HL-60 (cell line): Measurements from ENCODE around the gene APPBP2.

Experiments
- CTCF ChIP-seq: IDR thresholded peaks from one replicate; pipeline ENCODE4 v1.5.1; 2011; ENCODE audit warnings: low read length, control low read depth, inconsistent platforms; ENCODE audit not compliant: insufficient read depth
- GABPA ChIP-seq: IDR thresholded peaks from 2 replicates; pipeline ENCODE4 v1.6.1; 2012; ENCODE audit warnings: low read depth
- POLR2AphosphoS5 ChIP-seq: IDR thresholded peaks from 2 replicates; pipeline ENCODE4 v1.6.1; 2012; ENCODE audit warnings: low read depth
- REST ChIP-seq: IDR thresholded peaks from 2 replicates; pipeline ENCODE4 v1.6.1; 2012; ENCODE audit warnings: low read depth; ENCODE audit not compliant: insufficient replicate concordance
- SPI1 ChIP-seq: IDR thresholded peaks from 2 replicates; pipeline ENCODE4 v1.6.1; 2012; ENCODE audit warnings: low read depth, mild to moderate bottlenecking, borderline replicate concordance

GRCh38 chr17:60495260-60495659 lies 30.8 kb downstream of the APPBP2 start:
- no peak for TF ChIP-seq REST
- no peak for TF ChIP-seq SPI1
- no peak for TF ChIP-seq CTCF
- no peak for TF ChIP-seq GABPA
- TF ChIP-seq POLR2AphosphoS5 = no peak
